H9 (cell line): Measurements from ENCODE around the gene ERP27. TPM values are rescaled to one million over a fixed set of nuclear protein-coding genes. Genes with fewer than 3 reads are reported as not detected.

Source experiments
- DNase-seq: peaks from one replicate; pipeline ENCODE4 v3.0.0-alpha.2; 2017
- H2AFZ ChIP-seq: one replicate; pipeline ENCODE4 v1.6.1; 2013; ENCODE audit warnings: mild to moderate bottlenecking, low read length, control low read depth, moderate library complexity
- H2AK5ac ChIP-seq: 2 replicates; pipeline ENCODE4 v1.6.1; 2013; ENCODE audit warnings: low read length, control low read depth, mixed read lengths; ENCODE audit not compliant: insufficient read length
- H2BK120ac ChIP-seq: one replicate; pipeline ENCODE4 v1.6.1; 2013; ENCODE audit warnings: low read depth, mild to moderate bottlenecking, low read length, control low read depth, inconsistent platforms; ENCODE audit not compliant: poor library complexity, severe bottlenecking
- H2BK12ac ChIP-seq: 2 replicates; pipeline ENCODE4 v1.6.1; 2013; ENCODE audit warnings: low read length, control low read depth, mixed read lengths, low read depth; ENCODE audit not compliant: insufficient read length
- H2BK15ac ChIP-seq: 2 replicates; pipeline ENCODE4 v1.6.1; 2013; ENCODE audit warnings: low read depth, low read length, control low read depth
- H2BK20ac ChIP-seq: one replicate; pipeline ENCODE4 v1.6.1; 2013; ENCODE audit warnings: low read depth, mild to moderate bottlenecking, low read length, control low read depth, inconsistent platforms; ENCODE audit not compliant: poor library complexity, severe bottlenecking
- H2BK5ac ChIP-seq: 2 replicates; pipeline ENCODE4 v1.6.1; 2013; ENCODE audit warnings: low read length, control low read depth, mixed read lengths; ENCODE audit not compliant: insufficient read length
- H3K14ac ChIP-seq: 2 replicates; pipeline ENCODE4 v1.6.1; 2013; ENCODE audit warnings: low read length, control low read depth; ENCODE audit not compliant: insufficient read depth
- H3K18ac ChIP-seq: 2 replicates; pipeline ENCODE4 v1.6.1; 2013; ENCODE audit warnings: low read depth, mild to moderate bottlenecking, mixed read lengths, low read length, control low read depth; ENCODE audit not compliant: insufficient read length
- H3K23ac ChIP-seq: 2 replicates; pipeline ENCODE4 v1.6.1; 2013; ENCODE audit warnings: low read length, control low read depth, mixed read lengths, low read depth; ENCODE audit not compliant: insufficient read length
- H3K23me2 ChIP-seq: 2 replicates; pipeline ENCODE4 v1.6.1; 2013; ENCODE audit warnings: low read depth, mild to moderate bottlenecking, mixed read lengths, low read length, control low read depth; ENCODE audit not compliant: insufficient read length, poor library complexity, severe bottlenecking
- H3K27ac ChIP-seq: 2 replicates; pipeline ENCODE4 v1.5.1; 2013; ENCODE audit warnings: low read length, control low read depth, mixed read lengths, low read depth; ENCODE audit not compliant: insufficient read length
- H3K27me3 ChIP-seq: 2 replicates; pipeline ENCODE4 v1.6.1; 2013; ENCODE audit warnings: low read length, control low read depth, inconsistent platforms; ENCODE audit not compliant: insufficient read depth
- H3K4ac ChIP-seq: 2 replicates; pipeline ENCODE4 v1.6.1; 2013; ENCODE audit warnings: low read depth, mild to moderate bottlenecking, control low read depth, inconsistent platforms, low read length, moderate library complexity
- H3K4me1 ChIP-seq: 2 replicates; pipeline ENCODE4 v1.6.1; 2013; ENCODE audit warnings: low read length, control low read depth, inconsistent platforms; ENCODE audit not compliant: insufficient read depth
- H3K4me2 ChIP-seq: 2 replicates; pipeline ENCODE4 v1.6.1; 2013; ENCODE audit warnings: low read length, control low read depth, mixed read lengths; ENCODE audit not compliant: insufficient read length, insufficient read depth
- H3K56ac ChIP-seq: 2 replicates; pipeline ENCODE4 v1.6.1; 2013; ENCODE audit warnings: low read depth, mild to moderate bottlenecking, mixed read lengths, low read length, control low read depth; ENCODE audit not compliant: insufficient read length
- H3K79me1 ChIP-seq: 2 replicates; pipeline ENCODE4 v1.6.1; 2013; ENCODE audit warnings: low read depth, mild to moderate bottlenecking, moderate library complexity, low read length, control low read depth, inconsistent platforms; ENCODE audit not compliant: insufficient read depth, poor library complexity, severe bottlenecking
- H3K79me2 ChIP-seq: 2 replicates; pipeline ENCODE4 v1.6.1; 2013; ENCODE audit warnings: low read length, control low read depth, inconsistent platforms; ENCODE audit not compliant: insufficient read depth
- H3K9ac ChIP-seq: 2 replicates; pipeline ENCODE4 v1.6.1; 2013; ENCODE audit warnings: low read length, control low read depth, mixed read lengths; ENCODE audit not compliant: insufficient read length; ENCODE audit errors: extremely low read depth
- H3K9me3 ChIP-seq: one replicate; pipeline ENCODE4 v1.6.1; 2013; ENCODE audit warnings: low read depth, low read length, inconsistent platforms; ENCODE audit not compliant: control insufficient read depth
- H3T11ph ChIP-seq: one replicate; pipeline ENCODE4 v1.6.1; 2013; ENCODE audit warnings: mild to moderate bottlenecking, low read length, control low read depth, inconsistent platforms
- H4K20me1 ChIP-seq: one replicate; pipeline ENCODE4 v1.6.1; 2013; ENCODE audit not compliant: control insufficient read depth, insufficient read length, insufficient read depth
- H4K5ac ChIP-seq: 2 replicates; pipeline ENCODE4 v1.6.1; 2013; ENCODE audit warnings: low read depth, mild to moderate bottlenecking, mixed read lengths, low read length, control low read depth; ENCODE audit not compliant: insufficient read length
- H4K8ac ChIP-seq: replicated peaks from 2 replicates; pipeline ENCODE4 v1.6.1; 2013; ENCODE audit warnings: low read length, control low read depth, mixed read lengths, low read depth; ENCODE audit not compliant: insufficient read length
- H4K91ac ChIP-seq: 2 replicates; pipeline ENCODE4 v1.6.1; 2013; ENCODE audit warnings: low read depth, mild to moderate bottlenecking, moderate library complexity, mixed read lengths, low read length, control low read depth; ENCODE audit not compliant: insufficient read length
- H3K27ac Mint-ChIP-seq, 3 experiments: 2 replicates in 2 of 3; 3 replicates in 1 of 3; pipeline ENCODE4 v1.8.0; 2020 to 2021; ENCODE audit warnings: mixed read lengths in 3 of 3, mild to moderate bottlenecking in 1 of 3, moderate library complexity in 1 of 3
- H3K27me3 Mint-ChIP-seq: 2 replicates; pipeline ENCODE4 v1.8.0; 2021; ENCODE audit warnings: low read depth, mild to moderate bottlenecking, moderate library complexity, mixed read lengths
- H3K36me3 Mint-ChIP-seq, 3 experiments: 2 replicates in 2 of 3; 3 replicates in 1 of 3; pipeline ENCODE4 v1.8.0; 2020 to 2021; ENCODE audit warnings: low read depth in 3 of 3, mixed read lengths in 3 of 3; ENCODE audit not compliant: insufficient read depth in 1 of 3
- H3K4me1 Mint-ChIP-seq, 2 experiments: 2 replicates each; pipeline ENCODE4 v1.8.0; 2020; ENCODE audit warnings: mixed read lengths in 2 of 2
- H3K4me3 Mint-ChIP-seq, 2 experiments: 2 replicates in 1 of 2; 3 replicates in 1 of 2; pipeline ENCODE4 v1.8.0; 2020 to 2021; ENCODE audit warnings: mild to moderate bottlenecking in 2 of 2, mixed read lengths in 2 of 2, moderate library complexity in 1 of 2
- H3K9me3 Mint-ChIP-seq, 2 experiments: 2 replicates in 1 of 2; 3 replicates in 1 of 2; pipeline ENCODE4 v1.8.0; 2020; ENCODE audit warnings: mild to moderate bottlenecking in 2 of 2, mixed read lengths in 2 of 2, moderate library complexity in 1 of 2
- WGBS: extraction: QIAGEN DNeasy Blood & Tissue Kit; methylation state at CpG from one replicate; pipeline ENCODE4 v1.1.7; 2013; ENCODE audit warnings: missing lambda C conversion rate, low lambda C conversion rate, mixed read lengths; ENCODE audit not compliant: insufficient read length; ENCODE audit errors: extremely low coverage; 5-methylcytosine and 5-hydroxymethylcytosine counted together
- total RNA-seq: library from RNA; stranded (reverse); gene quantifications from 2 replicates; pipeline ENCODE4 v1.2.1, GENCODE V29; 2021
- TF ChIP-seq, protein P1 (sequence below): fragments of 200-600 bp; sonication (generic); conservative IDR thresholded peaks from 3 replicates; pipeline ENCODE4 v1.8.0; 2021; ENCODE audit warnings: antibody characterized with exemption, mild to moderate bottlenecking

Gene ERP27
- total RNA-seq, 1 experiment from 2014 or later, result not detected

- Histone ChIP-seq H2BK120ac (no peak overlapping the region), H2BK20ac (no peak overlapping the region), H3K18ac (no peak overlapping the region), H3K23me2 (no peaks in the 10 kb centered on the region), H3K79me2 (no peaks in the 10 kb centered on the region), H3K9ac (no peak overlapping the region), H3K27me3 (no peaks in the 10 kb centered on the region), H4K8ac (no peak overlapping the region), H2BK5ac (no peak overlapping the region), H3K4ac (no peak overlapping the region), H3K27ac (no peak overlapping the region), H3T11ph (no peak overlapping the region), H4K91ac (no peak overlapping the region), H2AFZ (no peak overlapping the region), H3K79me1 (no peaks in the 10 kb centered on the region), H3K4me2 (no peak overlapping the region), H2BK12ac (no peak overlapping the region), H4K20me1 (no peaks in the 10 kb centered on the region), H2AK5ac (no peak overlapping the region), H3K23ac (no peak overlapping the region), H3K4me1 (peaks cover 6% of the 10 kb centered on the region; the same call in 1 of the 2 replicates), H4K5ac (no peak overlapping the region), H3K14ac (no peak overlapping the region), H3K56ac (no peak overlapping the region), H3K9me3 (no peaks in the 10 kb centered on the region), H2BK15ac (no peak overlapping the region)
- Mint-ChIP-seq H3K4me3 (no peak overlapping the region), H3K27ac (no peak overlapping the region), H3K36me3 (no peaks in the 10 kb centered on the region), H3K9me3 (no peaks in the 10 kb centered on the region), H3K27me3 (no peaks in the 10 kb centered on the region; the same call in 1 of the 2 replicates), H3K4me1 (peaks cover 10 to 13% of the 10 kb centered on the region in 2 experiments)
- DNase-seq, result no peak
- TF ChIP-seq, protein P1, sequence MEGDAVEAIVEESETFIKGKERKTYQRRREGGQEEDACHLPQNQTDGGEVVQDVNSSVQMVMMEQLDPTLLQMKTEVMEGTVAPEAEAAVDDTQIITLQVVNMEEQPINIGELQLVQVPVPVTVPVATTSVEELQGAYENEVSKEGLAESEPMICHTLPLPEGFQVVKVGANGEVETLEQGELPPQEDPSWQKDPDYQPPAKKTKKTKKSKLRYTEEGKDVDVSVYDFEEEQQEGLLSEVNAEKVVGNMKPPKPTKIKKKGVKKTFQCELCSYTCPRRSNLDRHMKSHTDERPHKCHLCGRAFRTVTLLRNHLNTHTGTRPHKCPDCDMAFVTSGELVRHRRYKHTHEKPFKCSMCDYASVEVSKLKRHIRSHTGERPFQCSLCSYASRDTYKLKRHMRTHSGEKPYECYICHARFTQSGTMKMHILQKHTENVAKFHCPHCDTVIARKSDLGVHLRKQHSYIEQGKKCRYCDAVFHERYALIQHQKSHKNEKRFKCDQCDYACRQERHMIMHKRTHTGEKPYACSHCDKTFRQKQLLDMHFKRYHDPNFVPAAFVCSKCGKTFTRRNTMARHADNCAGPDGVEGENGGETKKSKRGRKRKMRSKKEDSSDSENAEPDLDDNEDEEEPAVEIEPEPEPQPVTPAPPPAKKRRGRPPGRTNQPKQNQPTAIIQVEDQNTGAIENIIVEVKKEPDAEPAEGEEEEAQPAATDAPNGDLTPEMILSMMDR, result no peak
- WGBS, result no CpG with 5 or more reads among the region's 4 CpGs
Measured at GRCh38 chr12:14950421-14950820, 12.1 kb upstream of the ERP27 start.
